ENCODE measurements around the gene CA4. TPM values are rescaled to one million over a fixed set of nuclear protein-coding genes. Genes with fewer than 3 reads are reported as not detected.

Gene CA4
- total and polyA plus RNA-seq, 2 donors (not counting 1 experiment from before 2014, with no cell fraction given): not detected

DNA sequence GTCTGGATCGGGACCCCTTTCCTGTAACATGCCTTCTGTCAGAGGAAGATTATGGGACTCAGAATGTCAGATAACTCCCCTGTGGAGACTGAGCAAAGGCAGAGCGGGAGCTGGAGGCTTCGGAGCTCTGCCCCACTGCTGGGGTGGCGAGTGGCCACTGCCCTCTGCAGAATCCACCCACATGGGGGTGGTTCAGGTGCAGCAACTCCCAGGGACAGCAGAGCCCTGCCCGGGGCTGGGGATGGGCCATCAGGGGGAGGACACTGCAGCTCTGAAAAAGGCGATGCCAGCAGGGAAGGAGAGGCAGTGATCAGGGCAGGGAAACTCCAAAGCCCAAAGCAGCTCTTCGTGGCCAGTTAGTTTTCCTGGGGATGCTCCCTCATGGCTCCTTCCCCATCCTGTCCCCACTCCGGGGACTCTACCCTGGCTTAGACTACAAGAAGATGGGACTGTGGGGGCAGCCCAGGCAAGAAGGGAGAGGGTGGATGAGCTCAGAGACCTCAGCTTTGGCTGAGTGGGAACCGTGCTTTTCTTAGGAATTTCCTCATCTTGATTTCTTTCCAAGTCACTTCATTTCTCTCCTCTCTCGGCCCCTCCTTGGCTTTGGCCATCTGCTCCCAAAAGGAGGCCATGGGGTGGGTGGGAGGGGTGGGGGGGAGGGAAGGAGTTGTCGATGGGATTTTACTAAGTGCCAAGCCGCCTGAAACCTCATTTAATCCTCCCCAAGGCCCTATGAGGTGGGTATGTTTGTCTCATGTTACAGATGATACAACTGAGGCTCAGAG is 4.0 kb downstream of the CA4 start:
- H3K79me2 ChIP-seq (ENCODE audit: control insufficient read depth, insufficient read depth, low read length): no peaks in the 10 kb centered on the region
- WGBS (ENCODE audit: insufficient coverage): 96% methylated on average over 6 of the region's 12 CpGs
- no peak for ATAC-seq (ENCODE audit: low read depth)
- Mint-ChIP-seq H3K9me3 (ENCODE audit: insufficient read depth) (no peaks in the 10 kb centered on the region), H3K4me3 (no peak overlapping the region), H3K27ac (no peak overlapping the region), H3K27me3 (peaks cover 55% of the 10 kb centered on the region), H3K4me1 (peaks cover 18% of the 10 kb centered on the region)
- H3K27me3 ChIP-seq (replicated peaks in 1 of 4; ENCODE audit: control extremely low read depth in 1 of 4, control insufficient read depth in 3 of 4, insufficient read depth in 4 of 4, low read length in 3 of 4): peaks cover 0 to 45% (median 16%) of the 10 kb centered on the region in 4 experiments
- H4K20me1 ChIP-seq (ENCODE audit: control insufficient read depth, insufficient read depth, low read length, poor library complexity, severe bottlenecking): no peaks in the 10 kb centered on the region
- intact Hi-C loops (cut with micrococcal nuclease): no loop called here
- peaks cover 0 to 6% (median 0%) of the 10 kb centered on the region in 3 donors for H3K9me3 ChIP-seq (ENCODE audit: control extremely low read depth in 1 of 3, control insufficient read depth in 2 of 3, insufficient read depth in 1 of 3, low read length in 2 of 3)
- H3K36me3 ChIP-seq (replicated peaks in 1 of 2; ENCODE audit: control extremely low read depth in 1 of 2, control insufficient read depth in 1 of 2, extremely low read depth in 1 of 2, insufficient read depth in 2 of 2, low read length in 1 of 2): no peaks in the 10 kb centered on the region
- POLR2A ChIA-PET: no interaction called here
- H3K27ac ChIP-seq (ENCODE audit: low read length in 2 of 2): no peak overlapping the region
- DNase-seq: no peak
- no peak overlapping the region for H2AFZ ChIP-seq (ENCODE audit: insufficient read depth, low read depth, low read length, poor library complexity, severe bottlenecking)
- H3K4me3 ChIP-seq (ENCODE audit: control extremely low read depth in 1 of 5, extremely low read depth in 1 of 5, insufficient read depth in 1 of 5, low read depth in 2 of 5, low read length in 4 of 5): no peak overlapping the region
- no peak overlapping the region for H3K4me2 ChIP-seq (replicated peaks; ENCODE audit: low read depth, low read length, poor library complexity, severe bottlenecking)
- no peak overlapping the region for H3K9ac ChIP-seq (ENCODE audit: low read length)
- CTCF ChIA-PET: no interaction called here
- H3K4me1 ChIP-seq (ENCODE audit: control insufficient read depth in 2 of 2, insufficient read depth in 2 of 2, low read length in 2 of 2): peaks cover 21 to 26% of the 10 kb centered on the region in 2 donors
- TF ChIP-seq, protein P1, sequence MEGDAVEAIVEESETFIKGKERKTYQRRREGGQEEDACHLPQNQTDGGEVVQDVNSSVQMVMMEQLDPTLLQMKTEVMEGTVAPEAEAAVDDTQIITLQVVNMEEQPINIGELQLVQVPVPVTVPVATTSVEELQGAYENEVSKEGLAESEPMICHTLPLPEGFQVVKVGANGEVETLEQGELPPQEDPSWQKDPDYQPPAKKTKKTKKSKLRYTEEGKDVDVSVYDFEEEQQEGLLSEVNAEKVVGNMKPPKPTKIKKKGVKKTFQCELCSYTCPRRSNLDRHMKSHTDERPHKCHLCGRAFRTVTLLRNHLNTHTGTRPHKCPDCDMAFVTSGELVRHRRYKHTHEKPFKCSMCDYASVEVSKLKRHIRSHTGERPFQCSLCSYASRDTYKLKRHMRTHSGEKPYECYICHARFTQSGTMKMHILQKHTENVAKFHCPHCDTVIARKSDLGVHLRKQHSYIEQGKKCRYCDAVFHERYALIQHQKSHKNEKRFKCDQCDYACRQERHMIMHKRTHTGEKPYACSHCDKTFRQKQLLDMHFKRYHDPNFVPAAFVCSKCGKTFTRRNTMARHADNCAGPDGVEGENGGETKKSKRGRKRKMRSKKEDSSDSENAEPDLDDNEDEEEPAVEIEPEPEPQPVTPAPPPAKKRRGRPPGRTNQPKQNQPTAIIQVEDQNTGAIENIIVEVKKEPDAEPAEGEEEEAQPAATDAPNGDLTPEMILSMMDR (IDR thresholded peaks at IDR 0.05): no peak
- no peak for TF ChIP-seq EZH2 (IDR thresholded peaks at IDR 0.05; ENCODE audit: borderline replicate concordance, insufficient read depth, low read depth, low read length, poor library complexity, severe bottlenecking)
